Neural progenitor cell (in vitro differentiated cells): ENCODE data around the gene QRFP. TPM values are rescaled to one million over a fixed set of nuclear protein-coding genes. Genes with fewer than 3 reads are reported as not detected.

Source experiments
- DNase-seq: peaks from one replicate; pipeline ENCODE4 v3.0.0-alpha.2; 2016; ENCODE audit warnings: low spot score
- H2AFZ ChIP-seq: fragments of 200-600 bp; sonication (generic); replicated peaks from 2 replicates; pipeline ENCODE4 v1.6.1; 2016; ENCODE audit warnings: antibody characterized with exemption
- H3F3A ChIP-seq: fragments of 200-600 bp; sonication (generic); 2 replicates; pipeline ENCODE4 v1.6.1; 2016; ENCODE audit warnings: antibody characterized with exemption, low read depth
- H3K27ac ChIP-seq: fragments of 200-600 bp; sonication (generic); 2 replicates; pipeline ENCODE4 v1.5.1; 2016; ENCODE audit warnings: mild to moderate bottlenecking
- H3K27me3 ChIP-seq: fragments of 200-600 bp; sonication (generic); 2 replicates; pipeline ENCODE4 v1.6.1; 2016; ENCODE audit warnings: mild to moderate bottlenecking, moderate library complexity
- H3K36me3 ChIP-seq: fragments of 200-600 bp; sonication (generic); 2 replicates; pipeline ENCODE4 v1.5.1; 2016
- H3K4me1 ChIP-seq: fragments of 200-600 bp; sonication (generic); 2 replicates; pipeline ENCODE4 v1.6.1; 2016; ENCODE audit warnings: mixed run types
- H3K4me2 ChIP-seq: fragments of 200-600 bp; sonication (generic); 2 replicates; pipeline ENCODE4 v1.6.1; 2016
- H3K4me3 ChIP-seq: fragments of 200-600 bp; sonication (generic); 2 replicates; pipeline ENCODE4 v1.5.1; 2016
- H3K79me2 ChIP-seq: fragments of 200-600 bp; sonication (generic); 2 replicates; pipeline ENCODE4 v1.6.1; 2016; ENCODE audit warnings: low read depth
- H3K9ac ChIP-seq: fragments of 200-600 bp; sonication (generic); 2 replicates; pipeline ENCODE4 v1.6.1; 2016
- H3K9me3 ChIP-seq: fragments of 200-600 bp; sonication (generic); 2 replicates; pipeline ENCODE4 v1.5.1; 2016; ENCODE audit warnings: low read depth
- H4K20me1 ChIP-seq: fragments of 200-600 bp; sonication (generic); 2 replicates; pipeline ENCODE4 v1.6.1; 2016; ENCODE audit warnings: low read depth
- H3K27ac Mint-ChIP-seq: 3 replicates; pipeline ENCODE4 v1.8.0; 2021; ENCODE audit warnings: mixed read lengths
- H3K27me3 Mint-ChIP-seq: 2 replicates; pipeline ENCODE4 v1.8.0; 2022; ENCODE audit warnings: low read depth, mild to moderate bottlenecking, inconsistent platforms, moderate library complexity, mixed read lengths; ENCODE audit not compliant: insufficient read depth
- H3K36me3 Mint-ChIP-seq: 3 replicates; pipeline ENCODE4 v1.8.0; 2021; ENCODE audit warnings: mixed read lengths
- H3K4me1 Mint-ChIP-seq: 3 replicates; pipeline ENCODE4 v1.8.0; 2021; ENCODE audit warnings: mixed read lengths
- H3K4me3 Mint-ChIP-seq: 3 replicates; pipeline ENCODE4 v1.8.0; 2021; ENCODE audit warnings: mild to moderate bottlenecking, moderate library complexity, mixed read lengths
- H3K9me3 Mint-ChIP-seq: 3 replicates; pipeline ENCODE4 v1.8.0; 2020; ENCODE audit warnings: mixed read lengths
- EZH2 ChIP-seq: fragments of 200-600 bp; sonication (generic); IDR thresholded peaks from 2 replicates; pipeline ENCODE4 v1.6.1; 2017; ENCODE audit warnings: antibody characterized with exemption, mild to moderate bottlenecking, moderate library complexity
- EZH2phosphoT487 ChIP-seq: fragments of 200-600 bp; sonication (generic); IDR thresholded peaks from 2 replicates; pipeline ENCODE4 v1.6.1; 2017; ENCODE audit warnings: antibody characterized with exemption
- total RNA-seq: library from RNA; depleted of rRNA; stranded (reverse); fragments of >200 nt; gene quantifications from 2 replicates; pipeline ENCODE4 v1.2.3, GENCODE V29; 2015; ENCODE audit warnings: low replicate concordance
- TF ChIP-seq, protein P1 (sequence below): fragments of 200-600 bp; sonication (generic); IDR thresholded peaks from 2 replicates; pipeline ENCODE4 v1.5.1; 2017; ENCODE audit warnings: antibody characterized with exemption, mild to moderate bottlenecking

Gene QRFP
- total RNA-seq, 1 donor from 2014 or later: not detected

DNA sequence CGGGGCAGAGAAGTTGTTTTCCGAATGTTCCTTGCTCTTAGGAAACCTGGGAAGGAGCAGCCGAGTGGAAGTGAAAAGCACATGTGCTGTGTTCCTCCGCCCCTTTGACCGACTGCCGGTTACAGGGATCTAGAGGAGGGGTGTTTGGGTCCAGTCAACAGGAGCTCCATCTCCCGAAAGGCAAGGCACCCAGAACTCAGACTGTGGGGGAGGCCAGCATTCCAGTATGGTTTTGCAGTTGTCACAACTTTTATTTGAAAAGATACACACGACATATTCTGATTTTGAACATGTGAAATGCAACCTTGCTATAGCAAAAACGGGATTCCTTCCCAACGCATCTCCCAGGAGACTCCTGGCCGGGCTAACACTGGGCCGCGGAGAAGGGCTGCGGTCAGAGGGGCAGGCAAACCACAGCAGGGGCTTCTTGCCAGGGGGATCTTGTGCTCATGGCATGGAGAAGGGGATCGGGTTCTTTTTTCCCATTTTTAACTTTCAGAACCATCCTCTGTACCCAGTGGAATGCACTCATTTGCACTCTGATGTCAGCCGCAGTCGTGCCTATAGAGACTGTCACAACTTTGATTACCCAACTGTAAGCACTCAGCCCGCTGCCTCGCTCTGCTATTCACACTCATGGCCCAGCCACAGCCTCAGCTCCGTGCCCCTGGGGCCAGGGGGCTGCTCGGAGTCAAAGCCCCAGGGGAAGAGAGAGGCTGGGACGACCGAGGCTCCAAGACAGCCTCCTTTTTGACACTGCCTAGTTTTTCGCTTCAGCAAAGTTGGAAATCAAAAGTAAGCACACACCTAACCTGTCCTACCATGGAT lies 3.9 kb downstream of the QRFP start:
- Histone ChIP-seq H3K9me3 (no peaks in the 10 kb centered on the region), H2AFZ (no peak overlapping the region), H3K4me1 (no peaks in the 10 kb centered on the region), H3K9ac (no peak overlapping the region), H3F3A (peaks cover 23% of the 10 kb centered on the region), H4K20me1 (peaks cover 60% of the 10 kb centered on the region), H3K4me2 (no peak overlapping the region), H3K27me3 (no peaks in the 10 kb centered on the region), H3K79me2 (no peaks in the 10 kb centered on the region), H3K27ac (no peak overlapping the region), H3K36me3 (no peaks in the 10 kb centered on the region), H3K4me3 (no peak overlapping the region)
- H3K36me3 Mint-ChIP-seq: peaks cover 3% of the 10 kb centered on the region
- peaks cover 8% of the 10 kb centered on the region for H3K27me3 Mint-ChIP-seq
- no peak overlapping the region for H3K27ac Mint-ChIP-seq
- no peaks in the 10 kb centered on the region for H3K9me3 Mint-ChIP-seq
- DNase-seq: no peak
- TF ChIP-seq, protein P1, sequence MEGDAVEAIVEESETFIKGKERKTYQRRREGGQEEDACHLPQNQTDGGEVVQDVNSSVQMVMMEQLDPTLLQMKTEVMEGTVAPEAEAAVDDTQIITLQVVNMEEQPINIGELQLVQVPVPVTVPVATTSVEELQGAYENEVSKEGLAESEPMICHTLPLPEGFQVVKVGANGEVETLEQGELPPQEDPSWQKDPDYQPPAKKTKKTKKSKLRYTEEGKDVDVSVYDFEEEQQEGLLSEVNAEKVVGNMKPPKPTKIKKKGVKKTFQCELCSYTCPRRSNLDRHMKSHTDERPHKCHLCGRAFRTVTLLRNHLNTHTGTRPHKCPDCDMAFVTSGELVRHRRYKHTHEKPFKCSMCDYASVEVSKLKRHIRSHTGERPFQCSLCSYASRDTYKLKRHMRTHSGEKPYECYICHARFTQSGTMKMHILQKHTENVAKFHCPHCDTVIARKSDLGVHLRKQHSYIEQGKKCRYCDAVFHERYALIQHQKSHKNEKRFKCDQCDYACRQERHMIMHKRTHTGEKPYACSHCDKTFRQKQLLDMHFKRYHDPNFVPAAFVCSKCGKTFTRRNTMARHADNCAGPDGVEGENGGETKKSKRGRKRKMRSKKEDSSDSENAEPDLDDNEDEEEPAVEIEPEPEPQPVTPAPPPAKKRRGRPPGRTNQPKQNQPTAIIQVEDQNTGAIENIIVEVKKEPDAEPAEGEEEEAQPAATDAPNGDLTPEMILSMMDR: no peak
- TF ChIP-seq EZH2phosphoT487 (no peak), EZH2 (no peak)
- H3K4me1 Mint-ChIP-seq: peaks cover 42% of the 10 kb centered on the region
- peak overlapping the region; percentile 30 for H3K4me3 Mint-ChIP-seq

DNA sequence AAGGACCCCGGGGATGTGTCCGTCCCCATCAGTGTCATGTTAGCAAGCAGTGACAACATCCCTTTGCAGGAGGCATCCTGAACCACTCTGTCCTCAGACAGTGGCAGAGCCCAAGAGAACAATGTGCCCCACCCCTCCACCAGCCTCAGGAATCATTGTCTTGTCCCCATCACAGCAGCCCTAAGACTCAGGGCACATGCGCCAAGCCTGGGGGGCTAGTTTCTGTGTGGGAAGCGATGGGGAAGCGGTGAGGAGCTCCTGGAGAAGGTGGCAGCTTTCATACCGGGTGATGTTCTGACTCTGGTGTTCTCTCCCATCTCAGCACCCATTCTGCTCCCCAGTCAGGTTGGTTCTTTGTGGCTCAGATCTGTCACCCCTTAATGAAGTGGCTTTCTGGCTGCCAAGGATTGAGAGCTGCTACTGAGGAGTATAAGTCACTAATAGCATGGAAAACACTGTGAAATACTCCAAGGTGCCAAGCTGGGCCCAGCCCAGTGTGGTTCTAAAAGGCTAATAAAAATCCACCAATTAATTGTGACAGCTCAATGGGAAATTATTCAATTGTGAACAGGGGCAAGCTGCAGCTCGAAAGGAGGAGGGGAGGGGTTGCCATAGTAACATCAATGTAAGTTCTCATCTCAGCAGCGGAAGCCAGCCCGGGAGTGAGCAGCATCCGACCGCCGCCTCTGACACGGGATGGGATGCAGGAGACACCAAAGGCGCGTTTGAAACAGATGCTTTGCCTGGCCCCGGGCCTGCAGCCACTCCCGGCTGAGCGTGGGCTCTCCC lies 4.7 kb downstream of the QRFP start:
- Histone ChIP-seq H3F3A (peaks cover 23% of the 10 kb centered on the region), H3K27ac (no peak overlapping the region), H3K36me3 (no peaks in the 10 kb centered on the region), H3K4me3 (no peak overlapping the region), H2AFZ (no peak overlapping the region), H3K9me3 (no peaks in the 10 kb centered on the region), H3K9ac (no peak overlapping the region), H3K4me2 (no peak overlapping the region), H3K4me1 (no peaks in the 10 kb centered on the region), H4K20me1 (peaks cover 61% of the 10 kb centered on the region), H3K79me2 (no peaks in the 10 kb centered on the region), H3K27me3 (no peaks in the 10 kb centered on the region)
- no peak for DNase-seq
- peaks cover 9% of the 10 kb centered on the region for H3K36me3 Mint-ChIP-seq
- peak overlapping the region; percentile 30 for H3K4me3 Mint-ChIP-seq
- peaks cover 42% of the 10 kb centered on the region for H3K4me1 Mint-ChIP-seq
- H3K9me3 Mint-ChIP-seq: no peaks in the 10 kb centered on the region
- H3K27me3 Mint-ChIP-seq: peaks cover 8% of the 10 kb centered on the region
- TF ChIP-seq EZH2: no peak
- TF ChIP-seq, protein P1: no peak
- TF ChIP-seq EZH2phosphoT487: no peak
- H3K27ac Mint-ChIP-seq: peak overlapping the region; percentile 72

GRCh38 chr9:130890870-130891687 lies 5.5 kb downstream of the QRFP start:
- Histone ChIP-seq H3K36me3 (no peaks in the 10 kb centered on the region), H3K9me3 (no peaks in the 10 kb centered on the region), H3K27me3 (no peaks in the 10 kb centered on the region), H3K79me2 (no peaks in the 10 kb centered on the region), H4K20me1 (peaks cover 66% of the 10 kb centered on the region), H3K27ac (no peak overlapping the region), H3K4me1 (no peaks in the 10 kb centered on the region), H3K9ac (no peak overlapping the region), H3K4me2 (no peak overlapping the region), H3F3A (peaks cover 23% of the 10 kb centered on the region), H2AFZ (no peak overlapping the region), H3K4me3 (no peak overlapping the region)
- no peaks in the 10 kb centered on the region for H3K9me3 Mint-ChIP-seq
- H3K36me3 Mint-ChIP-seq: peaks cover 9% of the 10 kb centered on the region
- peak overlapping the region; percentile 52 for H3K4me3 Mint-ChIP-seq
- peak overlapping the region; percentile 83 for H3K27ac Mint-ChIP-seq
- DNase-seq: no peak
- H3K4me1 Mint-ChIP-seq: peaks cover 42% of the 10 kb centered on the region
- TF ChIP-seq, protein P1: no peak
- TF ChIP-seq EZH2phosphoT487 (no peak), EZH2 (no peak)
- H3K27me3 Mint-ChIP-seq: peaks cover 8% of the 10 kb centered on the region
